Measurements from ENCODE around the gene TMPRSS6. TPM values are rescaled to one million over a fixed set of nuclear protein-coding genes. Genes with fewer than 3 reads are reported as not detected.

TMPRSS6 gene
- total and polyA plus RNA-seq, 2 of the 8 experiments (the other 6 are each of a cell fraction or from before 2014, with no cell fraction given) = 0.02 TPM; not detected in 1

DNA sequence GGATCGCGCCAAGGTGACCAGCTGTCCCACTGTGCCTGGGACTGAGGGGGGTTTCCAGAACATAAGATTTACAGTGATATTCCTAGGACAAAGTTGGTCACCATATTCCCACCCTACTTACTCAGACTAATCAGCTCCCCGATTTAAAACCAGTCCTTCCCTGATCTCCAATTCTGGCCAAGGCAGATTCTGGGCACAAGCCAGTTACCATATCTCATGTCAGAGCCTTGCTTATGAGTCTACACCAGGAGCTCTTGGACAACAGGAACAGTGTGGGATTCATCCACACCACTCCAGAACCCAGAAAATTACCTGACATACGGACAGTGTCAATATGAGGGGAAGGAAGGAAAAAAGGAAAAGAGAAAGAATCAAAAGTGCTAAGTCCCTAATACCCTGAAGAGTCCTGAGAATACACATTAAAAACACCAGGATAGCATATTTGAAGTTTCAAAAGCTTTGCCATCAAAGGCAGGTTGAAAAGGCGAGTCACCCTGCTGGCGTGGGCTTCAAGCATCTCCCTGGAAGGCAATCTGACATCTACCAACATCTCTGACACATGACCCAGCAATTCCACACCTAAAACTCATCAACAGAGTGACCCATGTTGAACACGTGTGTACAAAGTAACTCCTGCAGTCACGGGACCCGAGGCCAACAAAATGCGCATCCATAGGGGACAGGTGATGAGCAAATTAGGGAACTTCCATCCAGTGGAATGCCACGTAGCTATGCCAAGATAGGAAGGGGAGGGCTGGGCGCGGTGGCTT lies 48.2 kb upstream of the TMPRSS6 start:
- H2BK15ac ChIP-seq (ENCODE audit: low read length) = no peak overlapping the region
- H4K20me1 ChIP-seq (replicated peaks in 1 of 2; ENCODE audit: control insufficient read depth in 1 of 2, insufficient read depth in 2 of 2, low read length in 2 of 2) = no peaks in the 10 kb centered on the region
- H3K14ac ChIP-seq (ENCODE audit: insufficient read length) = no peak overlapping the region
- no peak overlapping the region for H3K4ac ChIP-seq (replicated peaks; ENCODE audit: insufficient read length, low read depth, low read length)
- no peaks in the 10 kb centered on the region for H3K79me2 ChIP-seq (ENCODE audit: control insufficient read depth in 1 of 2, insufficient read depth in 2 of 2, low read length in 2 of 2)
- WGBS, 2 experiments (ENCODE audit: extremely low coverage in 1 of 2, insufficient coverage in 1 of 2, insufficient read length in 1 of 2, insufficient replicate concordance in 2 of 2, low coverage in 1 of 2, low lambda C conversion rate in 2 of 2, missing lambda C conversion rate in 1 of 2) = 93% methylated on average over 13 of the region's 13 CpGs; no CpG with 5 or more reads in 1 of the 2 experiments
- no peak overlapping the region for H3K9ac ChIP-seq (replicated peaks in 1 of 4; ENCODE audit: extremely low read depth in 1 of 4, low read depth in 3 of 4, low read length in 3 of 4)
- H3K4me2 ChIP-seq (ENCODE audit: insufficient read depth in 1 of 2, low read depth in 2 of 2, low read length in 2 of 2) = no peak overlapping the region
- H3K36me3 ChIP-seq (ENCODE audit: control insufficient read depth in 2 of 4, insufficient read depth in 4 of 4, low read length in 3 of 4) = no peaks in the 10 kb centered on the region
- no peak overlapping the region for H2AK5ac ChIP-seq (ENCODE audit: low read depth, low read length)
- H3K4me1 ChIP-seq (replicated peaks in 1 of 4; ENCODE audit: control insufficient read depth in 3 of 4, insufficient read depth in 4 of 4, low read length in 3 of 4) = peaks cover 0 to 2% (median 0%) of the 10 kb centered on the region in 4 experiments; a peak in 2 of 7 replicates
- H4K91ac ChIP-seq (replicated peaks; ENCODE audit: insufficient read length, low read length) = no peak overlapping the region
- CTCF ChIA-PET (ENCODE audit: partially characterized antibody) = interaction anchor here (0.5 to 2.0 kb wide), 10 partner anchors 8 to 239 kb away, joined by 3 to 10 read pairs (median 3); no protein-coding TSS in a partner anchor
- no peak overlapping the region for H2BK12ac ChIP-seq (ENCODE audit: low read depth, low read length)
- no peak overlapping the region for H3K23ac ChIP-seq (ENCODE audit: insufficient read length)
- no peak overlapping the region for H2BK120ac ChIP-seq (replicated peaks; ENCODE audit: low read depth, low read length)
- no peak overlapping the region for H4K8ac ChIP-seq (ENCODE audit: extremely low read depth, insufficient read depth, low read length)
- POLR2A ChIA-PET (ENCODE audit: partially characterized antibody) = interaction anchor here (0.8 to 1.3 kb wide), 2 partner anchors 8 to 31 kb away, joined by 3 to 4 read pairs; no protein-coding TSS in a partner anchor
- no peaks in the 10 kb centered on the region for H3K23me2 ChIP-seq (ENCODE audit: low read depth, low read length)
- peaks cover 5% of the 10 kb centered on the region in 2 experiments; a peak in 2 of 4 replicates for H3K9me3 ChIP-seq (ENCODE audit: insufficient read depth in 2 of 2, low read depth in 1 of 2, low read length in 1 of 2)
- FAIRE-seq (no peak), DNase-seq (ENCODE audit: low read depth in 1 of 2, low spot score in 2 of 2) (no peak)
- H3K27ac ChIP-seq (ENCODE audit: low read depth, low read length) = no peak overlapping the region
- H2AFZ ChIP-seq (ENCODE audit: low read length) = no peak overlapping the region
- H3K79me1 ChIP-seq (ENCODE audit: low read depth, low read length) = no peaks in the 10 kb centered on the region
- no peak overlapping the region for H3K4me3 ChIP-seq (ENCODE audit: extremely low read depth in 1 of 4, insufficient read depth in 2 of 4, low read depth in 3 of 4, low read length in 4 of 4)
- no peak overlapping the region for H2BK5ac ChIP-seq (ENCODE audit: low read depth, low read length)
- no peaks in the 10 kb centered on the region; a peak in 1 of 7 replicates for H3K27me3 ChIP-seq (replicated peaks in 1 of 4; ENCODE audit: control insufficient read depth in 3 of 4, extremely low read depth in 1 of 4, insufficient read depth in 3 of 4, low read length in 3 of 4)
- H3K56ac ChIP-seq (replicated peaks; ENCODE audit: insufficient read length, low read depth, low read length) = no peak overlapping the region
- H3K18ac ChIP-seq (ENCODE audit: extremely low read depth, low read length) = no peak overlapping the region
- H4K5ac ChIP-seq (ENCODE audit: insufficient read length, low read depth, low read length) = no peak overlapping the region
- no peak overlapping the region for H2BK20ac ChIP-seq (ENCODE audit: low read length)
- TF ChIP-seq BRCA1 (IDR thresholded peaks at IDR 0.05; ENCODE audit: low read depth, low read length) = no peak
- TF ChIP-seq MAFK (IDR thresholded peaks at IDR 0.05; ENCODE audit: low read depth, low read length) = no peak
- TF ChIP-seq CBX8 (IDR thresholded peaks at IDR 0.05; ENCODE audit: borderline replicate concordance, low read depth, low read length) = no peak
- no peak for TF ChIP-seq HDAC2 (IDR thresholded peaks at IDR 0.05; ENCODE audit: borderline replicate concordance in 1 of 2, low read depth in 2 of 2, low read length in 2 of 2)
- TF ChIP-seq POU5F1 (IDR thresholded peaks at IDR 0.05; ENCODE audit: low read depth, low read length) = no peak
- TF ChIP-seq KDM1A (IDR thresholded peaks at IDR 0.05; ENCODE audit: borderline replicate concordance, low read length) = no peak
- no peak for TF ChIP-seq RXRA (IDR thresholded peaks at IDR 0.05; ENCODE audit: insufficient read depth, low read depth, low read length)
- TF ChIP-seq TCF12 (IDR thresholded peaks at IDR 0.05; ENCODE audit: low read depth, low read length) = no peak
- no peak for TF ChIP-seq RNF2 (IDR thresholded peaks at IDR 0.05; ENCODE audit: borderline replicate concordance, low read depth, low read length, missing control alignments, poor library complexity, severe bottlenecking)
- no peak for TF ChIP-seq GTF2F1 (IDR thresholded peaks at IDR 0.05; ENCODE audit: borderline replicate concordance, low read depth, low read length)
- no peak for TF ChIP-seq ASH2L (IDR thresholded peaks at IDR 0.05; ENCODE audit: low read length)
- no peak for TF ChIP-seq HDAC6 (IDR thresholded peaks at IDR 0.05; ENCODE audit: low read depth, low read length)
- no peak for TF ChIP-seq POLR2A (IDR thresholded peaks at IDR 0.05; ENCODE audit: control extremely low read depth in 1 of 2, low read depth in 2 of 2, low read length in 2 of 2)
